HEK293 (cell line): Measurements from ENCODE around the gene CMTM1.

Experiments
- KLF1 ChIP-seq: fragments of 450-650 bp; formaldehyde crosslinking; IDR thresholded peaks from 2 replicates; pipeline ENCODE4 v1.5.1; 2016; ENCODE audit warnings: missing biosample characterization, missing genetic modification characterization
- REPIN1 ChIP-seq: fragments of 450-650 bp; formaldehyde crosslinking; IDR thresholded peaks from 2 replicates; pipeline ENCODE4 v1.5.1; 2017; ENCODE audit warnings: missing biosample characterization, missing genetic modification characterization, low read depth
- SALL2 ChIP-seq: fragments of 450-650 bp; formaldehyde crosslinking; IDR thresholded peaks from 2 replicates; pipeline ENCODE4 v1.5.0; 2017; ENCODE audit warnings: missing biosample characterization, mild to moderate bottlenecking, missing genetic modification characterization, borderline replicate concordance
- ZNF24 ChIP-seq: fragments of 450-650 bp; formaldehyde crosslinking; IDR thresholded peaks from 2 replicates; pipeline ENCODE4 v1.5.1; 2016; ENCODE audit warnings: missing biosample characterization, missing genetic modification characterization
- ZNF350 ChIP-seq: fragments of 450-650 bp; formaldehyde crosslinking; IDR thresholded peaks from 2 replicates; pipeline ENCODE4 v1.5.0; 2017; ENCODE audit warnings: missing biosample characterization, mild to moderate bottlenecking, missing genetic modification characterization
- ZNF473 ChIP-seq: fragments of 450-650 bp; formaldehyde crosslinking; IDR thresholded peaks from 2 replicates; pipeline ENCODE4 v1.5.1; 2017; ENCODE audit warnings: missing biosample characterization, missing genetic modification characterization
- ZNF560 ChIP-seq: fragments of 450-650 bp; formaldehyde crosslinking; IDR thresholded peaks from 2 replicates; pipeline ENCODE4 v1.5.1; 2017; ENCODE audit warnings: missing biosample characterization, missing genetic modification characterization, borderline replicate concordance
- TF ChIP-seq, protein P1 (sequence below): fragments of 450-650 bp; formaldehyde crosslinking; IDR thresholded peaks from 2 replicates; pipeline ENCODE4 v1.5.1; 2016; ENCODE audit warnings: missing biosample characterization, missing genetic modification characterization
- TF ChIP-seq, protein P2 (sequence below): fragments of 450-650 bp; formaldehyde crosslinking; IDR thresholded peaks from 2 replicates; pipeline ENCODE4 v1.5.1; 2016; ENCODE audit warnings: missing biosample characterization, missing genetic modification characterization
- TF ChIP-seq, protein P3 (sequence below): fragments of 450-650 bp; formaldehyde crosslinking; IDR thresholded peaks from 2 replicates; pipeline ENCODE4 v1.5.1; 2016; ENCODE audit warnings: missing biosample characterization, missing genetic modification characterization

DNA sequence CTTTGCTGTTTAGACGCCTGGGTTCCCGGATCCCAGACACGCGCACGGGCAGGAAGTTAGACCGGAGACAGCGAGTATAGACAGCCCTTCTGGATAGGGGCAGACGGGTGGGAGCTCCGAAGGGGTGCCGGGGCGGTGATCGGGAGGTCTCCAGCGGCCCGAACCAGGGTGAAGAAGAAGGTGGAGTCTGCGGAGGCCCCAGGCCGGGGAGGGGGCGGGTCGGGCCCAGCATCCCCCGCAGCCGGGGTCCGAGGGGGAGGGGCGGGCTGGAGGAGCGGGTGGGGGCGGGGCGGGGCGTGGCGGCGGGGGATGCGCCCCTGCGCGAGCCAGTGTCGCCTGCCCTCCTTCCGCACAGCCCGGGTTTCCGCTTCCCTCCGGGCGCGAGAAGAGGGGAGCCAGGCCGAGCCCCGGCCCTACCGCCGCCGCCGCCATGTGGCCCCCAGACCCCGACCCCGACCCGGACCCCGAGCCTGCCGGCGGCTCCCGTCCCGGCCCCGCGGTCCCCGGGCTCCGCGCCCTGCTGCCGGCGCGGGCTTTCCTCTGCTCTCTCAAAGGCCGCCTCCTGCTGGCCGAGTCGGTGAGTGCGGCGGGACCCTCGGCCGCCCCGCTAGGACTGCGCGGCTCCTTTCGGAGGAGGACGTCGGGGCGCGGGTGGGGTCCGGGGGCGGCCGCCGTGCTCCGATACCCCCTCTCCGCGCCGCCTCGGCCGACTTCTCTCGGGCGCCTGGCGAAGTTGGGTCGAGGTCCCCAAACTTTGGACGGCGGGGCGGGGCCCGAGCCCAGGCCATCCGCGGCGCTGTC, 38.3 kb downstream of the CMTM1 start, which contains the start of gene CMTM3:
- TF ChIP-seq ZNF473 (tag by site-specific recombination) (no peak), SALL2 (tag by site-specific recombination) (no peak), KLF1 (tag by site-specific recombination) (0 out of 2 replicates have a peak, but pooled peaks have one; percentile 5), ZNF560 (no peak), ZNF24 (tag by site-specific recombination) (0 out of 2 replicates have a peak, but pooled peaks have one; percentile 12), REPIN1 (no peak), ZNF350 (tag by site-specific recombination) (no peak)
- TF ChIP-seq, protein P1, sequence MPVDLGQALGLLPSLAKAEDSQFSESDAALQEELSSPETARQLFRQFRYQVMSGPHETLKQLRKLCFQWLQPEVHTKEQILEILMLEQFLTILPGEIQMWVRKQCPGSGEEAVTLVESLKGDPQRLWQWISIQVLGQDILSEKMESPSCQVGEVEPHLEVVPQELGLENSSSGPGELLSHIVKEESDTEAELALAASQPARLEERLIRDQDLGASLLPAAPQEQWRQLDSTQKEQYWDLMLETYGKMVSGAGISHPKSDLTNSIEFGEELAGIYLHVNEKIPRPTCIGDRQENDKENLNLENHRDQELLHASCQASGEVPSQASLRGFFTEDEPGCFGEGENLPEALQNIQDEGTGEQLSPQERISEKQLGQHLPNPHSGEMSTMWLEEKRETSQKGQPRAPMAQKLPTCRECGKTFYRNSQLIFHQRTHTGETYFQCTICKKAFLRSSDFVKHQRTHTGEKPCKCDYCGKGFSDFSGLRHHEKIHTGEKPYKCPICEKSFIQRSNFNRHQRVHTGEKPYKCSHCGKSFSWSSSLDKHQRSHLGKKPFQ (tag by site-specific recombination) = no peak
- TF ChIP-seq, protein P2, sequence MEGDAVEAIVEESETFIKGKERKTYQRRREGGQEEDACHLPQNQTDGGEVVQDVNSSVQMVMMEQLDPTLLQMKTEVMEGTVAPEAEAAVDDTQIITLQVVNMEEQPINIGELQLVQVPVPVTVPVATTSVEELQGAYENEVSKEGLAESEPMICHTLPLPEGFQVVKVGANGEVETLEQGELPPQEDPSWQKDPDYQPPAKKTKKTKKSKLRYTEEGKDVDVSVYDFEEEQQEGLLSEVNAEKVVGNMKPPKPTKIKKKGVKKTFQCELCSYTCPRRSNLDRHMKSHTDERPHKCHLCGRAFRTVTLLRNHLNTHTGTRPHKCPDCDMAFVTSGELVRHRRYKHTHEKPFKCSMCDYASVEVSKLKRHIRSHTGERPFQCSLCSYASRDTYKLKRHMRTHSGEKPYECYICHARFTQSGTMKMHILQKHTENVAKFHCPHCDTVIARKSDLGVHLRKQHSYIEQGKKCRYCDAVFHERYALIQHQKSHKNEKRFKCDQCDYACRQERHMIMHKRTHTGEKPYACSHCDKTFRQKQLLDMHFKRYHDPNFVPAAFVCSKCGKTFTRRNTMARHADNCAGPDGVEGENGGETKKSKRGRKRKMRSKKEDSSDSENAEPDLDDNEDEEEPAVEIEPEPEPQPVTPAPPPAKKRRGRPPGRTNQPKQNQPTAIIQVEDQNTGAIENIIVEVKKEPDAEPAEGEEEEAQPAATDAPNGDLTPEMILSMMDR (tag by site-specific recombination) = peak; percentile 48
- TF ChIP-seq, protein P3, sequence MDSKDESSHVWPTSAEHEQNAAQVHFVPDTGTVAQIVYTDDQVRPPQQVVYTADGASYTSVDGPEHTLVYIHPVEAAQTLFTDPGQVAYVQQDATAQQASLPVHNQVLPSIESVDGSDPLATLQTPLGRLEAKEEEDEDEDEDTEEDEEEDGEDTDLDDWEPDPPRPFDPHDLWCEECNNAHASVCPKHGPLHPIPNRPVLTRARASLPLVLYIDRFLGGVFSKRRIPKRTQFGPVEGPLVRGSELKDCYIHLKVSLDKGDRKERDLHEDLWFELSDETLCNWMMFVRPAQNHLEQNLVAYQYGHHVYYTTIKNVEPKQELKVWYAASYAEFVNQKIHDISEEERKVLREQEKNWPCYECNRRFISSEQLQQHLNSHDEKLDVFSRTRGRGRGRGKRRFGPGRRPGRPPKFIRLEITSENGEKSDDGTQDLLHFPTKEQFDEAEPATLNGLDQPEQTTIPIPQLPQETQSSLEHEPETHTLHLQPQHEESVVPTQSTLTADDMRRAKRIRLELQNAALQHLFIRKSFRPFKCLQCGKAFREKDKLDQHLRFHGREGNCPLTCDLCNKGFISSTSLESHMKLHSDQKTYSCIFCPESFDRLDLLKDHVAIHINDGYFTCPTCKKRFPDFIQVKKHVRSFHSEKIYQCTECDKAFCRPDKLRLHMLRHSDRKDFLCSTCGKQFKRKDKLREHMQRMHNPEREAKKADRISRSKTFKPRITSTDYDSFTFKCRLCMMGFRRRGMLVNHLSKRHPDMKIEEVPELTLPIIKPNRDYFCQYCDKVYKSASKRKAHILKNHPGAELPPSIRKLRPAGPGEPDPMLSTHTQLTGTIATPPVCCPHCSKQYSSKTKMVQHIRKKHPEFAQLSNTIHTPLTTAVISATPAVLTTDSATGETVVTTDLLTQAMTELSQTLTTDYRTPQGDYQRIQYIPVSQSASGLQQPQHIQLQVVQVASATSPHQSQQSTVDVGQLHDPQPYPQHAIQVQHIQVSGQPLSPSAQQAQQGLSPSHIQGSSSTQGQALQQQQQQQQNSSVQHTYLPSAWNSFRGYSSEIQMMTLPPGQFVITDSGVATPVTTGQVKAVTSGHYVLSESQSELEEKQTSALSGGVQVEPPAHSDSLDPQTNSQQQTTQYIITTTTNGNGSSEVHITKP (tag by site-specific recombination) = no peak
